HG02885 (cell line): ENCODE measurements around the gene RPS2.

Experiments used
- ATAC-seq: cut with Tn5 transposase; IDR thresholded peaks from one replicate; pipeline ENCODE4 v1.9.1; 2021; ENCODE audit warnings: mild to moderate bottlenecking; ENCODE audit not compliant: unreplicated experiment, poor library complexity

Gene RPS2

GRCh38 chr16:1999866-2000514 lies 35.4 kb upstream of the RPS2 start:
- ATAC-seq, result no peak

- no peak for ATAC-seq
Measured at GRCh38 chr16:1998852-1999801, 34.5 kb upstream of the RPS2 start.

DNA sequence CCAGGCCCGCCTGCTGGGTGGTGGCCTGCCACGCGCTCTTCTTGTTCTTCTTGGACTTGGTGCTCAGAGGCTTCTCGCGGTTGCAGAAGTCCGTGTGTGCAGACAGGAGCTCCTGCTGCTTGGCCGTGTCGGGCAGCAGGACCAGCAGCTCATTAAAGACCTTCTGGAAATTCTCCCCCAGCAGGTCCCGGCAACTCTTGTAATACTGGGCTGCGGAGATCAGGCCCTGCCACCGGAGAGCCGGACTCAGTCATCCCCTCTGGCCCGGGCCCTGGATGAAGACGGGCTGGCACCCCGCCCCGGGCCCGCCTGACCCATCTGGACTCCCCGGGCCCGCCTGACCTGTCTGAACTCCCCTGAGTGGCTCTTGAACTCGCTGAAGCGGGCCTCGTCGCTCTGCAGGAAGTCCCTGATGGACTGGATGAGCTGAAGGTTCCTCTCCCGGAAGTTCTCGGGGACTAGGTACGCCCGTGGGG lies 33.8 kb upstream of the RPS2 start:
- no peak for ATAC-seq

DNA sequence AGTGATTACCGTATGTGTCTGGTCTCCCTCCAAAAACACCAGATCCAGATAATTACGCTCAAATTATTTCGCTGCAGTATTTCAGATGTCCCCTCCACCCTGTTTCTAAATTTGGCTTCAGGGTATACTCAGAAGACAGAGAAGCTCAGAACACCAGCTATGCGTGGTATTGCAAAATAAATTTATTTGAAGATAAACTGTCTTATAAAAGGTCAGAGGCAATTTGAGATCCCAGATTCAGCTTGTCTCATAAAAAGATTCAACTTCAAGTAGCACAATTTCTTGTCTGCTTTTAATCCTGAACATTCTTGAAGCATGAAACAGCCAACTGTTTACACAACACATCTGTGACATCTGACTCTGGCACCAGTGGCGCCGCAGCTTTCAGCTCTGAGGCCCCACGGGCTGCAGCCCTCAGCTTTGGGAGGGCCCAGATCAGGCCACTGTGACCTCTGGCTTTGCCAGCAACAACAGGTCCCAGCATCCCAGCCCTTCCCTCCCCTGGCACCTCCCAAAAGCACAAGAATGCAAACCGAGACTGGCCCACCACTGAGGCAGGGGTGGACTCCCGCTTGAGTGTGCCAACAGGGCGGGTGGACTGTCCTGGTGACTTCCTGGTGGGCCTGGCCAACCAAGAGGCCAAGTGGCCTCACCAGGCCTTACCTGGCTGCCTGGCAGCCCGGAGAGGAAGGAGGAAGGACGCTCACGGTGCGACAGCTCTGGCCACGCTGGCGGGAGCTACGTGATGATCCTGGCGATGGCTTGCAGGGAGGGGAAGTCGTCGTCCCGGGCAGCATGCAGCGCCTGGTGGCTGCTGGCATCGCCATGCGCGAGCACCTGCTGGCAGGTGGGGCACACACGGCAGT lies 33.1 kb upstream of the RPS2 start:
- no peak for ATAC-seq

DNA sequence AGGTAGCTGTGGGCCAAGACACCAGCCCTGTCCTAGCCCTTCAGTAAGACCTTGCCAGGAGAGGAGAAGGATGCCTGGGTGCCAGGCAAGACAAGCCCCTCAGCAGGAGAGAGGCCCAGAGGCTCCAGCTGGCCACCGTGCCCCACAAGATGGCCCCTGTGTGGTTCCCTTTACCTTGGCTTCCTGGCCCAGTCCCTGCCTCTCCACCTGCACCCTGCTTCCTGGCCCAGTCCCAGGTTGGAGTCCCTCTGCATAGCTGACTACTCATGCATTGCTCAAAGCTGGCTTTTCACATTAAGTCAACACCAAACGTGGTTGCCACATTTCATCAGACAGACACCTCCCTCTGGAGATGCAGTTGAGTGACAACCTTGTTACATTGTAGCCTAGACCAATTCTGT lies 29.1 kb upstream of the RPS2 start:
- no peak for ATAC-seq

DNA sequence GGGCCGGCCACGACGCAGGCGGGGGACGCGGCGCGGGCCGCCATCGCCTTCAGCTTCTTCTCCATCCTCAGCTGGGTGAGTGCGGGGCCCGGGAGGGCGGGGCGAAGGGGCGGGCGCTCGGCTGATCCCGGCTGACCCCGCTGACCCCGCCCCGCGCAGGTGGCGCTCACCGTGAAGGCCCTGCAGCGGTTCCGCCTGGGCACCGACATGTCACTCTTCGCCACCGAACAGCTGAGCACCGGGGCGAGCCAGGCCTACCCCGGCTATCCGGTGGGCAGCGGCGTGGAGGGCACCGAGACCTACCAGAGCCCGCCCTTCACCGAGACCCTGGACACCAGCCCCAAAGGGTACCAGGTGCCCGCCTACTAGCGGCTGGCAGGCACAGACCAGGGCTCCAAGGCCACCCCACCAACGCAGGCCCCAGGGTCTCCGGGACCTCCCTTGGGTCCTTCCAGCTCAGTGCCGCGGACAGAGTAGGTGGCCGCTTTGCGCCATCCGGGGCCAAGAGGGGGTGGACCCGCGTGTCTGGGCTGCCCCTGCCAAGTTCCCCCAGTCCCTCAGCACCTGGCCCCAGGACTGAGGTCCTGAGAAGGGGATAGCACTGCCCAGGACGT lies 28.2 kb upstream of the RPS2 start:
- no peak for ATAC-seq

GRCh38 chr16:1991948-1992703 lies 27.5 kb upstream of the RPS2 start:
- ATAC-seq, result peak; percentile 59

DNA sequence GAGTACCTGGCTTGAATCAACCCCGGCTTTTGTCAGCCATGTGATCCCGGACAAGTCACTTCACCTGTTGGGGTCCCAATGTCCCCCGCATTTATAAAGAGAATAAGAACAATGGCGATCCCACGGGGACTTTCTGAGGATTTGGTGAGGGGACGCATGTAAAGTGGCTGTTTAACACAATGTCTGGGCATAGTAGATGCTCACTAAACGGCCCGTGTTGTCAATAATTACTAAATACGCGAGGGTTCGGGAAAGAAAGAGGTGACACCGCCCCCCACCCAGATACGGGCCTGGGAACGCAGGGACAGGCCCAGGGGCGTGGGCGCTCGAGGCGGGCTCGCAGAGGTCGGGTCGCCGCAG lies 26.9 kb upstream of the RPS2 start:
- ATAC-seq, result no peak

GRCh38 chr16:1991135-1991551 lies 26.5 kb upstream of the RPS2 start:
- no peak for ATAC-seq

DNA sequence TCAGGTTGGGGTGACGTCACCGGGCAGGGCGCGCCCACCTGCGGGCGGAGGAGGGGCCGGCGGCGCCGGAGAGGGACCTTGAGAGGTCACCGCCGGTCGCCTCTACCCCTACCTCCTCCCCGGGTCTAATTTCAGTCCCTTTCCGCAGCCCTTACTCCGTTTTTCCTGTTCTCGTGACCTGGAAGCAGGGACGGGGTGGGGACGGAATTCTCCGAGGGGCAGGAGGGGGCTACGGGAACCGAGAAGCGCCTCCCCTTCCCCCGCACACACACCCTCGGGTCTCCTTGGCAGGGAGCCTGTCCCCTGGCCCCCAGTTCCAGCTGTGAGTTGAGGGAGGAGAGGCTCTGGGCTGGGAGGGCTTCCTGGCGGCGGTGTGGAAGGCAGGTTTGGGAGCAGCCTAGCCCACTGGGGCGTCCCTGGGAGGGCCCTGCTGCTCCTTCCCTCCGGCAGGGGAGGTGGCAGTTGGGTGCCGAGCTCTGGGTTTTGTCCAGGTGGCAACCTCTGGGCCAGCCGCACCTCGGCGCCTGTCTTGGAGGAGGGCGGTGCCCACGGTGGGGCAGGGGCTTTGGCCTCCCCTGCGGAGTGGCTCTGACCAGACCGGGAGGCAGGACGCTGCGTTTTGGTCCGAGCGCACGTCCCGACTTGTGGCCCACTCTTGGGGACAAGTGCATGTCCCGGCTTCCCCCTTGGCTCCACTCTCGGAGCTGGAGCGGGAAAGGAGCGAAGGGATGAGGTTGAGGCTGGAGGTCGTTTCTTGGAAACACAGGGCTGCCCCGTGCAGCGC lies 25.9 kb upstream of the RPS2 start:
- no peak for ATAC-seq

GRCh38 chr16:1990101-1990350 lies 25.4 kb upstream of the RPS2 start:
- no peak for ATAC-seq

- no peak for ATAC-seq
Measured at GRCh38 chr16:1989209-1990100, 24.8 kb upstream of the RPS2 start, which contains the start of gene SYNGR3. SYNGR3 (plus strand) TSS chr16:1989970; CDS start chr16:1990103, 133 bp downstream.

GRCh38 chr16:1987198-1987597 lies 22.6 kb upstream of the RPS2 start:
- no peak for ATAC-seq

GRCh38 chr16:1985466-1986150 lies 21.0 kb upstream of the RPS2 start:
- no peak for ATAC-seq

GRCh38 chr16:1984347-1985225 lies 20.0 kb upstream of the RPS2 start:
- no peak for ATAC-seq

GRCh38 chr16:1983544-1984346 lies 19.1 kb upstream of the RPS2 start, which contains the start of gene GFER:
GFER (plus strand) TSS chr16:1984193; CDS start chr16:1984219, 26 bp downstream.
- peak; percentile 88 for ATAC-seq
